LNCAP (cell line): ENCODE results near the gene CFAP20.

ENCODE experiments used
- TF ChIP-seq, protein P1 (sequence below): fragments of 450-650 bp; IDR thresholded peaks from 2 replicates; pipeline ENCODE4 v1.5.1; 2017; ENCODE audit warnings: mild to moderate bottlenecking

CFAP20 gene

DNA sequence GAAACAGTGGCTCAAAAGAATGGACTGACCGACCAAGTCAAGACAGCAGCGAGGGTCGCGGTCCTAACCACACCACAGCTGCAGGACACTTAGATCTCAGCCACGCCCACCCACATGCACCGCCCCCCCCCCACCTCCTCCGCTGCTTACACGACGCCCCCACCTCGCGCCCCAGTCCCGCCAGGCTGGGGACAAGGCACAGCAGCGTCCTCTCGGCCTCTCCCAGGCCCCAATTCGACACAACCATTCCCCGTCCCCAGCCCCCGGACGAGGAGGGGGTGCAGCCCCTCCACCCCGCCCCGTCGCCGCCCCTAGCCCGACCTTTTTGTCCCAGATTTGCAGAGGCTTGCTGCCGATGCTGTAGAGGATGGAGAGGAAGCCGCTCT is 477 bp downstream of the CFAP20 start:
- TF ChIP-seq, protein P1, sequence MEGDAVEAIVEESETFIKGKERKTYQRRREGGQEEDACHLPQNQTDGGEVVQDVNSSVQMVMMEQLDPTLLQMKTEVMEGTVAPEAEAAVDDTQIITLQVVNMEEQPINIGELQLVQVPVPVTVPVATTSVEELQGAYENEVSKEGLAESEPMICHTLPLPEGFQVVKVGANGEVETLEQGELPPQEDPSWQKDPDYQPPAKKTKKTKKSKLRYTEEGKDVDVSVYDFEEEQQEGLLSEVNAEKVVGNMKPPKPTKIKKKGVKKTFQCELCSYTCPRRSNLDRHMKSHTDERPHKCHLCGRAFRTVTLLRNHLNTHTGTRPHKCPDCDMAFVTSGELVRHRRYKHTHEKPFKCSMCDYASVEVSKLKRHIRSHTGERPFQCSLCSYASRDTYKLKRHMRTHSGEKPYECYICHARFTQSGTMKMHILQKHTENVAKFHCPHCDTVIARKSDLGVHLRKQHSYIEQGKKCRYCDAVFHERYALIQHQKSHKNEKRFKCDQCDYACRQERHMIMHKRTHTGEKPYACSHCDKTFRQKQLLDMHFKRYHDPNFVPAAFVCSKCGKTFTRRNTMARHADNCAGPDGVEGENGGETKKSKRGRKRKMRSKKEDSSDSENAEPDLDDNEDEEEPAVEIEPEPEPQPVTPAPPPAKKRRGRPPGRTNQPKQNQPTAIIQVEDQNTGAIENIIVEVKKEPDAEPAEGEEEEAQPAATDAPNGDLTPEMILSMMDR: no peak

DNA sequence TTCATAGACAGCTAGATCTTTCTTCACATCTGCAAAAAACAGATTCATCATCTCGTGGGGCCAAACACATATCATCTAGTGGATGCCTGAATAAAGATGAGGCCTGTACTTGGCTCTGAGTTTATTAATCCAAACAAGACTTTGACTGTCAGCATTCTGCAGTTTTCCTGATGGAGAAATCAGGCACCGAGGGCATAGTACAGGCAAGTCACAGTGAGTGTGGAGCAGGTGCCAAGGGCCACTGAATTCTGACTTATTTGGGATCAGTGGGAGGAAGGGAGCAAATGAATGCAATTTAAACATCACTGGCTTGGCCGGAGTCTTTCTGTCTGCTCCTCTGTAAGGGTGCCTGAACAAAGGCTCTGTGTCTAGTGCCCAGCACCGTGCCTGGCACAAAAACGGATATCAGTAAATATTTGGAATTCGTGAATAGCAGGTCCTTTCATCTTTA is 975 bp downstream of the CFAP20 start:
- TF ChIP-seq, protein P1: no peak

DNA sequence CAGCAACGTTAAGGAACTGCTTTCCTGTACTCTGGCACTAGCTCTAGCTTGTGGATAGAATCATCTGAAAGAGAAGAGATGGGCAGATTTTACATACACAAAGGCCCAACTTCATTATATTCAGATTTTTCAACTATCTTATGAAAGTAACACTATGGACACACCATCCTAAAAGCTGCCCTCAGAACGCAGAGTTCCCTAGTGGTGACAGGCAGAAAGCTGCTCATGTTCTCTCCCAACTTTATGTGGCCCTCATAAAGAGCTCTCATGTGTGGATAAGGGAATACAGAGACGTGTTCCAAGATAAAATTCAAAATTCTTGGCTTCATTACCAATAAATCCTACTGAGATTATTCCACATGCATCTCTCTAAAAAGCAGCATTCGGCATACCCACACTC is 1.5 kb downstream of the CFAP20 start:
- TF ChIP-seq, protein P1: no peak

DNA sequence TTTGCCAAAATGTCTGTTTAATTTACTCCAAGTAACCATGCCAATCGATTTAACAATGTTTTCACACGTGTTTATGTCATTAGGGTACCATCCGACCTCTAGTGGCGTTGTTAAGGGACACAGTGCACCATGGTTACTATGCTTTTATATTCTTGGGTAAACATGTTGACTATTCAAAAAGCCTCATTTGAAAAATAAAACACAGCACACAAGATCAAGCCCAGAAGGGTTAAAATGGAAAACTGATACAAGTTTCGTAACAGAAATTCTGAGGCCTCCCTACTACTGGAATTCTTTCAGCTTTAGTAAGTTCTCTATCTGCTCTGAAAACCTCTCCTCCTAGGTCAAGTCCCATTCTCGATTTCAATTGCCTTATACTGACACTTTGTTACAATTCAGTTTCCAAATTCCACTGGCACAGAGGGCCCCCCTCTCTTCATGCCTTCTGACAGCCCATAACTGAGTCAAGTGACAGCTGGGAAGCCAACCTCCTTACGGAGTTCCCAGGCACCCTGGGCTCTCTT is 2.1 kb downstream of the CFAP20 start:
- TF ChIP-seq, protein P1: peak; percentile 52; the same call in 1 of the 2 replicates

DNA sequence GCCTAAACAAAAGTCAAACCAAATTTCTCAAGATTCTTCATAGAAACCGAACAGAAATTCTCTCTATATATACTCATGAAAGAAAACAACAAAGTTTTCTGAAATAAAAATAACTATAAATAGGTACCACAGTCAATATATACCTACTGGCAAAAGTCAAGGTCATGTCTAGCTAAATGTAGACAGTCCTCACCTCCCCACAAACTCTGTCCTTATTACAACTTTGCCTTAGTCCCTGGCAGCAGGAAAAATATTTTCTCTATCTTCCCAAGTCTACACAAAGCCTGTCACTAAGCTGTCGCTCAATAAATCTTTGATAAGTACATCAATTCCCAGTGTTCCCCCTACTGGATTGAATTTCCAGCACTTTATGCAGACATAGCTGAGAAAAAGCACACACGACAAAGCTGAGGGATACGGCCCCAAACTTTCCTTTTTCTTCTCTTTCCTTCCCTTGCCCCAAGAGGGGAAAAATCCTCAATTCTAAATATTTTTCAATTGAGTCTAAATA is 2.7 kb downstream of the CFAP20 start:
- TF ChIP-seq, protein P1: no peak

DNA sequence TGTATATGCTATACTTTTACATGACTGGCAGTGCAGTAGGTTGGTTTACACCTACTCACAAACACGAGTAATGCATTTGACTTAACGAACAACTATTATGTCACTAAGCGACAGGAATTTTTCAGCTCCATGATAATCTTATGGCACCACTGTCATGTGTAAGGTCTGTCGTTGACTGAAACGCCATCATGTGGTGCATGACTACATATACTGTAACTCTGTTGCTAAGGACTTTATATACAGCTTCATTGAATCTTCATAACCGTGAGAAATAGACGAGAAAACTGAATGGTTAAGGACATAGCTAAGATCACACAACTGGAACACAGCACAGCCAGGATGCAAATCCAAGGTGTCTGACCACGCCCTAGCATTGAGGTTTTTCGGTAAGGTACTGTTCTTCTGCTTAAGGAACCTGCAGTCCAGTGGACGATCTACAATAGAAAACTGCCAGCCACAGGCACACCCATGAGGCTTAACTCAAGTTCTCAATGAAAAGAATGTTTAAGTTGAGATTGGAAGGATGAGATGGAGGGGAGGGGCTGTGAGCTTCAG is 3.3 kb downstream of the CFAP20 start:
- TF ChIP-seq, protein P1: no peak

DNA sequence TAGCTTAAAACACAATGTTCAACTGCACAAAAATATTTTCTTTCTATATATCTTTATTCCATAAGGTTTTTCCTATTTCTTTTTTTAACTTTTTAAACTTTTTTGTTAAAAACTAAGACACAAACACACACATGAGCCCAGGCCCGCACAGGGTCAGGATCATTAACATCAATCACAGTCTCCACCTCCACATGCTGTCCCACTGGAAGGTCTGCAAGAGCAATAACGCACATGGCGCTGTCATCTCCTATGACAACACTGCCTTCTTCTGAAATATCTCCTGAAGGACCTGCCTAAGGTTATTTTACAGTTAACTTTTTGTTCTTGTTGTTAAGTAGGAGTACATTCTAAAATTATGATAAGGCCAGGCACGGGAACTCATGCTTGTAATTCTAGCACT is 4.1 kb downstream of the CFAP20 start:
- TF ChIP-seq, protein P1: no peak

DNA sequence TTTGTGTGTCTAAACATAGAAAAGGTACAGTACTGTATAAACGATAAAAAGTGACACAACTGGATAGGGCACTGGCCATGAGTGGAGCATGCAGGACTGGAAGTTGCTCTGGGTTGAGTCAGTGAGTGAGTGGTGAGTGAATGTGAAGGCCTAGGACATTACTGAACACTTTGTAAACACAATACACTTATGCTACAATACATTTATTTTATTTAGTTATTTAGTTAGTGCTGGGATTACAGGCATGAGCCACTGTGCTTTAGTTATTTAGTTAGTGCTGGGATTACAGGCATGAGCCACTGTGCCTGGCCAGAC is 4.6 kb downstream of the CFAP20 start:
- TF ChIP-seq, protein P1: no peak
